CD8-positive, alpha-beta memory T cell (primary cell): ENCODE data around the gene WDTC1. TPM values are rescaled to one million over a fixed set of nuclear protein-coding genes. Genes with fewer than 3 reads are reported as not detected.
A peak's percentile ranks its signal among the peaks of the same experiment; 100 is the strongest.

Experiments used
- CTCF ChIA-PET: fragments of 350-600 bp; sonication (Branson Sonifier 250); formaldehyde crosslinking; loops from one replicate; lab custom pipeline; 2021; ENCODE audit warnings: antibody characterized with exemption; lab: Charles Lee
- POLR2A ChIA-PET: fragments of 350-600 bp; sonication (Branson Sonifier 250); formaldehyde crosslinking; loops from one replicate; lab custom pipeline; 2021; ENCODE audit warnings: antibody characterized with exemption; lab: Charles Lee
- DNase-seq, 5 donors: peaks; one replicate each; pipeline versions ENCODE4 v3.0.0 to v3.0.0-alpha.2; 2020 to 2022; ENCODE audit warnings: mixed read lengths in 1 of 5
- H3K27ac ChIP-seq: one replicate; pipeline ENCODE4 v1.7.0; 2013; ENCODE audit warnings: low read depth, mild to moderate bottlenecking, low read length, moderate library complexity
- H3K27me3 ChIP-seq: 2 replicates; pipeline ENCODE4 v1.7.0; 2013; ENCODE audit warnings: low read length, mild to moderate bottlenecking; ENCODE audit not compliant: insufficient read depth, poor library complexity, severe bottlenecking
- H3K36me3 ChIP-seq: 2 replicates; pipeline ENCODE4 v1.7.0; 2013; ENCODE audit warnings: mild to moderate bottlenecking, low read length, moderate library complexity; ENCODE audit not compliant: insufficient read depth
- H3K4me1 ChIP-seq: 2 replicates; pipeline ENCODE4 v1.7.0; 2013; ENCODE audit warnings: mild to moderate bottlenecking, low read length, moderate library complexity; ENCODE audit not compliant: insufficient read depth
- H3K4me3 ChIP-seq: 2 replicates; pipeline ENCODE4 v1.7.0; 2013; ENCODE audit warnings: mild to moderate bottlenecking, low read length
- H3K9me3 ChIP-seq: 2 replicates; pipeline ENCODE4 v1.7.0; 2013; ENCODE audit warnings: mild to moderate bottlenecking, low read length
- H3K27ac Mint-ChIP-seq, 8 donors: one replicate each; pipeline ENCODE4 v1.8.0; 2020 to 2021; ENCODE audit warnings: mixed read lengths in 8 of 8, mild to moderate bottlenecking in 6 of 8, inconsistent platforms in 3 of 8, moderate library complexity in 3 of 8
- H3K27me3 Mint-ChIP-seq, 2 donors: one replicate each; pipeline ENCODE4 v1.8.0; 2020 to 2021; ENCODE audit warnings: mixed read lengths in 2 of 2, mild to moderate bottlenecking in 1 of 2, moderate library complexity in 1 of 2
- H3K36me3 Mint-ChIP-seq, 3 donors: one replicate each; pipeline ENCODE4 v1.8.0; 2020 to 2021; ENCODE audit warnings: mixed read lengths in 3 of 3, inconsistent platforms in 1 of 3, mild to moderate bottlenecking in 1 of 3
- H3K4me1 Mint-ChIP-seq, 3 donors: one replicate each; pipeline ENCODE4 v1.8.0; 2020 to 2021; ENCODE audit warnings: mixed read lengths in 3 of 3, inconsistent platforms in 1 of 3, mild to moderate bottlenecking in 1 of 3
- H3K4me3 Mint-ChIP-seq, 7 donors: one replicate each; pipeline ENCODE4 v1.8.0; 2020 to 2021; ENCODE audit warnings: mixed read lengths in 7 of 7, mild to moderate bottlenecking in 6 of 7, moderate library complexity in 4 of 7, inconsistent platforms in 2 of 7
- H3K9me3 Mint-ChIP-seq, 5 donors: one replicate each; pipeline ENCODE4 v1.8.0; 2020 to 2022; ENCODE audit warnings: mixed read lengths in 5 of 5, mild to moderate bottlenecking in 3 of 5, moderate library complexity in 2 of 5, inconsistent platforms in 1 of 5
- polyA plus RNA-seq: library from polyadenylated mRNA; unstranded; fragments of 300-500 nt; fragmentation: Illumina TruSeq; gene quantifications from one replicate; pipeline ENCODE4 v1.2.3, GENCODE V29; 2021
- total RNA-seq, 2 experiments: library from RNA; stranded (reverse); gene quantifications; one replicate each; pipeline ENCODE4 v1.2.3, GENCODE V29; 2021

The WDTC1 gene
- total and polyA plus RNA-seq, 3 experiments from 2014 or later, result 8.6 to 22.3 (median 22.2) TPM

GRCh38 chr1:27351541-27352107 is 117.2 kb downstream of the WDTC1 start:
- Mint-ChIP-seq H3K9me3 (no peaks in the 10 kb centered on the region), H3K27me3 (peaks cover 0 to 5% of the 10 kb centered on the region in 2 donors), H3K4me3 (peak overlapping the region in 1 of 7 donors; percentile 45), H3K36me3 (peaks cover 0 to 44% (median 1%) of the 10 kb centered on the region in 3 donors), H3K4me1 (peaks cover 19 to 33% (median 22%) of the 10 kb centered on the region in 3 donors), H3K27ac (peak overlapping the region in 1 of 8 donors; percentile 27)
- Histone ChIP-seq H3K9me3 (no peaks in the 10 kb centered on the region), H3K36me3 (peaks cover 3% of the 10 kb centered on the region), H3K27ac (no peak overlapping the region), H3K4me3 (no peak overlapping the region), H3K27me3 (no peaks in the 10 kb centered on the region), H3K4me1 (peaks cover 20% of the 10 kb centered on the region)
- ChIA-PET CTCF (interaction anchor here (8.0 kb wide), 1 partner anchor 18 kb away, joined by 99 read pairs; no protein-coding TSS in a partner anchor), POLR2A (interaction anchor here (1.1 kb wide), 1 partner anchor 10 kb away, joined by 3 read pairs; no protein-coding TSS in a partner anchor)
- no peak for DNase-seq

DNA sequence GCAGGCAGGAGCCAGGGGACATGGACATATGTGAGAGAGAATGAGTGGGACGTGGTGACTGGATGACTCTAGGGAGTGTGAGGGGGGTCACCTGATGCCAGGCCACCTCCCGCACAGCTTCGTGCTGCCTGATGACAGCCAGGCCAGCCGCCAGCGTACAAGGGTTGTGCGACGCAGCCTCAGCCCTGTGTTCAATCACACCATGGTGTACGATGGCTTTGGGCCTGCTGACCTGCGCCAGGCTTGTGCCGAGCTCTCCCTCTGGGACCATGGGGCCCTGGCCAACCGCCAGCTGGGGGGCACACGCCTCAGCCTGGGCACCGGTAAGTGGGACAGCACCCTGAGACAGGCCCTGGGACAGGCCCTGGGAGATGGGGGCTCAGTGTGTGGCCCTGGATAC is 118.7 kb downstream of the WDTC1 start:
- Mint-ChIP-seq H3K4me3 (no peak overlapping the region), H3K36me3 (peaks cover 0 to 32% (median 1%) of the 10 kb centered on the region in 3 donors), H3K4me1 (peaks cover 29 to 39% (median 34%) of the 10 kb centered on the region in 3 donors), H3K27ac (no peak overlapping the region), H3K9me3 (no peaks in the 10 kb centered on the region), H3K27me3 (peaks cover 0 to 3% of the 10 kb centered on the region in 2 donors)
- Histone ChIP-seq H3K36me3 (peaks cover 3% of the 10 kb centered on the region), H3K9me3 (no peaks in the 10 kb centered on the region), H3K4me1 (peaks cover 36% of the 10 kb centered on the region), H3K4me3 (no peak overlapping the region), H3K27me3 (no peaks in the 10 kb centered on the region), H3K27ac (no peak overlapping the region)
- no peak for DNase-seq
- ChIA-PET CTCF (interaction anchor here (0.8 to 8.0 kb wide), 7 partner anchors 13 to 56 kb away, joined by 3 to 99 read pairs (median 3); partner anchors contain the start of gene MAP3K6), POLR2A (no interaction called here)

DNA sequence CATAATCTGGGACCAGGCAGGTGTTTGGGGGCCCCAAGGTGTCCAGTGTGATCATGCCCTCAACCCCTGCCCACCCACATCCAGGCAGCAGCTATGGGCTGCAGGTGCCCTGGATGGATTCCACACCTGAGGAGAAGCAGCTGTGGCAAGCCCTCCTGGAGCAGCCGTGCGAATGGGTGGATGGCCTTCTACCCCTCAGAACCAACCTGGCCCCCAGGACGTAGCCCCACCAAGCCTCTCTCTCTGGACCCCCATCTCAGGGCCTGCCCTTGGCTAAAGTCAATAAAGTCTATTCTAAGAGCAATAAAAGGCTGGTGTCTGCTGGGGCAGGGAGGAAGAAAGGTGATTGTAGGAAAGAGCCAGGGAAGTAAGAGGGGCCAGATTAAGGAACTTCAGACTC is 119.2 kb downstream of the WDTC1 start:
- H3K4me1 Mint-ChIP-seq, result peaks cover 29 to 41% (median 35%) of the 10 kb centered on the region in 3 donors
- no peak overlapping the region for H3K4me3 ChIP-seq
- peak overlapping the region in 6 of 8 donors; percentile 10 to 78 (median 65) for H3K27ac Mint-ChIP-seq
- no peaks in the 10 kb centered on the region for H3K9me3 Mint-ChIP-seq
- H3K27me3 ChIP-seq, result no peaks in the 10 kb centered on the region
- POLR2A ChIA-PET, result interaction anchor here (0.8 kb wide), 1 partner anchor 9 kb away, joined by 3 read pairs; no protein-coding TSS in a partner anchor
- CTCF ChIA-PET, result interaction anchor here (1.1 to 8.0 kb wide), 6 partner anchors 11 to 56 kb away, joined by 3 to 115 read pairs (median 12); partner anchors contain the start of genes MAP3K6 and SYTL1
- H3K27me3 Mint-ChIP-seq, result peaks cover 0 to 3% of the 10 kb centered on the region in 2 donors
- no peak for DNase-seq
- peaks cover 0 to 32% (median 1%) of the 10 kb centered on the region in 3 donors for H3K36me3 Mint-ChIP-seq
- no peaks in the 10 kb centered on the region for H3K9me3 ChIP-seq
- H3K4me1 ChIP-seq, result peaks cover 36% of the 10 kb centered on the region
- no peak overlapping the region for H3K4me3 Mint-ChIP-seq
- H3K27ac ChIP-seq, result no peak overlapping the region
- H3K36me3 ChIP-seq, result peaks cover 3% of the 10 kb centered on the region

DNA sequence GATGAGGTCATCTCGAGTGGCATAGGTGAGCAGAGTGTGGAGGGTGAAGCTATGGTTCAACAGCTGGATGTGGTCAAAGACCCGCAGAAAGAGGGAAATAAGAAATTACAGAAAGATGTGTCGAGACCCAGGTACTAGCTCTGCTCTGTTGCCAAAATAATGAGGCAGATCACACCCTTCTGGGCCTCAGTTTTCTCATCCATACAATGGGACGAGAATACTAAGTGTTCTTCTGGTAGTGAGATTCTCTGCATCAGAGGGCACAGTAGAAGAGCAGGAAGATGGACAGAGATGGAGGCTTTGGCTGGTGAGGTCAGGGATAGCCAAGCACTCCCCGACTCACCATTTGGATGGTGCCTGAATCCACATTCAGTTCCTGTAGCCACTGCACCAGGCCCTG is 121.3 kb downstream of the WDTC1 start:
- Mint-ChIP-seq H3K4me1 (peaks cover 41 to 57% (median 53%) of the 10 kb centered on the region in 3 donors), H3K27ac (peak overlapping the region; percentile 51 to 86 (median 76)), H3K4me3 (peak overlapping the region in 5 of 7 donors; percentile 62 to 81 (median 76)), H3K27me3 (peaks cover 0 to 3% of the 10 kb centered on the region in 2 donors), H3K9me3 (no peaks in the 10 kb centered on the region), H3K36me3 (peaks cover 0 to 20% (median 1%) of the 10 kb centered on the region in 3 donors)
- H3K27me3 ChIP-seq, result no peaks in the 10 kb centered on the region
- no peaks in the 10 kb centered on the region for H3K36me3 ChIP-seq
- peaks cover 46% of the 10 kb centered on the region for H3K4me1 ChIP-seq
- H3K9me3 ChIP-seq, result no peaks in the 10 kb centered on the region
- ChIA-PET CTCF (interaction anchor here (0.9 to 8.0 kb wide), 8 partner anchors 13 to 310 kb away, joined by 3 to 115 read pairs (median 38); partner anchors contain the start of genes CD164L2, MAP3K6 and SYTL1), POLR2A (interaction anchor here (1.8 to 1.9 kb wide), 2 partner anchors 9 to 10 kb away, joined by 5 to 16 read pairs; partner anchors contain the start of gene MAP3K6)
- H3K4me3 ChIP-seq, result no peak overlapping the region
- H3K27ac ChIP-seq, result no peak overlapping the region
- DNase-seq, result no peak

GRCh38 chr1:27356277-27356618 is 121.8 kb downstream of the WDTC1 start:
- H3K4me3 ChIP-seq, result no peak overlapping the region
- peak overlapping the region in 7 of 8 donors; percentile 51 to 85 (median 79) for H3K27ac Mint-ChIP-seq

GRCh38 chr1:27356619-27357280 is 122.3 kb downstream of the WDTC1 start:
- no peaks in the 10 kb centered on the region for H3K9me3 ChIP-seq
- ChIA-PET POLR2A (interaction anchor here (0.9 to 2.6 kb wide), 7 partner anchors 9 to 134 kb away, joined by 3 to 25 read pairs (median 5); partner anchors contain the start of genes MAP3K6, SYTL1 and WASF2), CTCF (interaction anchor here (0.6 to 8.0 kb wide), 24 partner anchors 8 to 369 kb away, joined by 3 to 115 read pairs (median 4); partner anchors contain the start of genes CD164L2, FAM76A, FCN3 and MAP3K6)
- peak overlapping the region; percentile 47 for H3K27ac ChIP-seq
- peaks cover 0 to 3% of the 10 kb centered on the region in 2 donors for H3K27me3 Mint-ChIP-seq
- no peaks in the 10 kb centered on the region for H3K36me3 ChIP-seq
- H3K4me3 ChIP-seq, result peak overlapping the region; percentile 91
- H3K4me1 ChIP-seq, result peaks cover 46% of the 10 kb centered on the region
- peak overlapping the region; percentile 70 to 89 (median 81) for H3K4me3 Mint-ChIP-seq
- peaks cover 41 to 57% (median 53%) of the 10 kb centered on the region in 3 donors for H3K4me1 Mint-ChIP-seq
- peak overlapping the region; percentile 74 to 94 (median 81) for H3K27ac Mint-ChIP-seq
- H3K27me3 ChIP-seq, result no peaks in the 10 kb centered on the region
- peaks cover 0 to 13% (median 1%) of the 10 kb centered on the region in 3 donors for H3K36me3 Mint-ChIP-seq
- DNase-seq, result peak in 4 of 5 donors; percentile 32 to 79 (median 46)
- no peaks in the 10 kb centered on the region for H3K9me3 Mint-ChIP-seq

More at GRCh38 chr1:27356277-27356618, 121.8 kb downstream of the WDTC1 start:
- Mint-ChIP-seq H3K4me1 (peaks cover 41 to 57% (median 53%) of the 10 kb centered on the region in 3 donors), H3K4me3 (peak overlapping the region; percentile 70 to 89 (median 81)), H3K36me3 (peaks cover 0 to 17% (median 1%) of the 10 kb centered on the region in 3 donors), H3K9me3 (no peaks in the 10 kb centered on the region), H3K27me3 (peaks cover 0 to 3% of the 10 kb centered on the region in 2 donors)
- DNase-seq, result no peak
- ChIA-PET POLR2A (interaction anchor here (1.8 to 2.6 kb wide), 4 partner anchors 10 to 24 kb away, joined by 5 to 25 read pairs (median 12); partner anchors contain the start of genes MAP3K6 and SYTL1), CTCF (interaction anchor here (0.9 to 8.0 kb wide), 7 partner anchors 13 to 310 kb away, joined by 3 to 115 read pairs (median 50); partner anchors contain the start of genes CD164L2, MAP3K6 and SYTL1)
- no peaks in the 10 kb centered on the region for H3K27me3 ChIP-seq
- no peaks in the 10 kb centered on the region for H3K36me3 ChIP-seq
- no peaks in the 10 kb centered on the region for H3K9me3 ChIP-seq
- H3K27ac ChIP-seq, result no peak overlapping the region
- peaks cover 46% of the 10 kb centered on the region for H3K4me1 ChIP-seq

GRCh38 chr1:27357281-27358037 is 123.0 kb downstream of the WDTC1 start:
- Mint-ChIP-seq H3K27me3 (peaks cover 0 to 3% of the 10 kb centered on the region in 2 donors), H3K9me3 (no peaks in the 10 kb centered on the region), H3K4me3 (peak overlapping the region; percentile 70 to 89 (median 81)), H3K36me3 (peaks cover 0 to 10% (median 1%) of the 10 kb centered on the region in 3 donors), H3K4me1 (peaks cover 44 to 57% (median 53%) of the 10 kb centered on the region in 3 donors), H3K27ac (peak overlapping the region; percentile 59 to 94 (median 80))
- no peaks in the 10 kb centered on the region for H3K9me3 ChIP-seq
- no peaks in the 10 kb centered on the region for H3K36me3 ChIP-seq
- no peaks in the 10 kb centered on the region for H3K27me3 ChIP-seq
- peak overlapping the region; percentile 91 for H3K4me3 ChIP-seq
- POLR2A ChIA-PET, result interaction anchor here (0.5 to 2.6 kb wide), 10 partner anchors 9 to 313 kb away, joined by 3 to 25 read pairs (median 3); partner anchors contain the start of genes MAP3K6, SYTL1 and WASF2
- DNase-seq, result peak; percentile 72 to 88 (median 82)
- H3K4me1 ChIP-seq, result peaks cover 46% of the 10 kb centered on the region
- CTCF ChIA-PET, result interaction anchor here (0.6 to 8.0 kb wide), 25 partner anchors 9 to 368 kb away, joined by 3 to 115 read pairs (median 4); partner anchors contain the start of genes CD164L2, FAM76A, FCN3 and MAP3K6
- H3K27ac ChIP-seq, result peak overlapping the region; percentile 47
